Calu3 (cell line): Measurements from ENCODE around the gene PXK. TPM values are rescaled to one million over a fixed set of nuclear protein-coding genes. Genes with fewer than 3 reads are reported as not detected.

Experiments used
- BruUV-seq: library from RNA; stranded (reverse); fragments of 400-500 nt; replicated peaks from 2 replicates; lab custom pipeline; 2021; lab: Mats Ljungman, UMichigan
- CTCF ChIA-PET: fragments of 300-600 bp; sonication (Branson Sonifier 250); formaldehyde crosslinking; loops from one replicate; lab custom pipeline; 2022; ENCODE audit warnings: antibody characterized with exemption; lab: Charles Lee
- DNase-seq: peaks from one replicate; pipeline ENCODE4 v3.0.0; 2022
- H3K27ac Mint-ChIP-seq: one replicate; pipeline ENCODE4 v1.8.0; 2022; ENCODE audit warnings: mixed read lengths; ENCODE audit not compliant: unreplicated experiment
- H3K27me3 Mint-ChIP-seq: one replicate; pipeline ENCODE4 v1.8.0; 2022; ENCODE audit warnings: mixed read lengths; ENCODE audit not compliant: unreplicated experiment
- H3K36me3 Mint-ChIP-seq: one replicate; pipeline ENCODE4 v1.8.0; 2022; ENCODE audit warnings: mild to moderate bottlenecking, moderate library complexity, mixed read lengths; ENCODE audit not compliant: insufficient read depth, unreplicated experiment
- H3K4me1 Mint-ChIP-seq: one replicate; pipeline ENCODE4 v1.8.0; 2022; ENCODE audit warnings: mild to moderate bottlenecking, low read depth, mixed read lengths; ENCODE audit not compliant: unreplicated experiment
- H3K4me3 Mint-ChIP-seq: one replicate; pipeline ENCODE4 v1.8.0; 2022; ENCODE audit warnings: mild to moderate bottlenecking, low read depth, moderate library complexity, mixed read lengths; ENCODE audit not compliant: unreplicated experiment
- H3K9me3 Mint-ChIP-seq: one replicate; pipeline ENCODE4 v1.8.0; 2022; ENCODE audit warnings: low read depth, mixed read lengths; ENCODE audit not compliant: unreplicated experiment
- CTCF ChIP-seq: fragments of 200-600 bp; IDR thresholded peaks from one replicate; pipeline ENCODE4 v1.8.0; 2022; ENCODE audit warnings: antibody characterized with exemption; ENCODE audit not compliant: unreplicated experiment
- intact Hi-C: fragments of 100-400 bp; cut with micrococcal nuclease; formaldehyde crosslinking; loops from one replicate; pipeline ENCODE4 v1.10.0; 2022; ENCODE audit not compliant: unreplicated experiment
- total RNA-seq: library from RNA; stranded (reverse); gene quantifications from 2 replicates; pipeline ENCODE4 v1.2.3, GENCODE V29; 2022

PXK gene
- total RNA-seq, 1 experiment from 2014 or later = 8.6 TPM

- DNase-seq = no peak
- H3K4me3 Mint-ChIP-seq = no peak overlapping the region
- BruUV-seq = no TSS peak
- no peaks in the 10 kb centered on the region for H3K36me3 Mint-ChIP-seq
- CTCF ChIA-PET = no interaction called here
- no peaks in the 10 kb centered on the region for H3K4me1 Mint-ChIP-seq
- TF ChIP-seq CTCF = no peak
- no peaks in the 10 kb centered on the region for H3K9me3 Mint-ChIP-seq
- no peak overlapping the region for H3K27ac Mint-ChIP-seq
- no peaks in the 10 kb centered on the region for H3K27me3 Mint-ChIP-seq
- intact Hi-C loops = no loop called here
These were observed 54.1 kb downstream of the PXK start for GRCh38 chr3:58386626-58387365.

- H3K4me3 Mint-ChIP-seq = no peak overlapping the region
- H3K4me1 Mint-ChIP-seq = no peaks in the 10 kb centered on the region
- H3K27me3 Mint-ChIP-seq = no peaks in the 10 kb centered on the region
- BruUV-seq = no TSS peak
- no peak for TF ChIP-seq CTCF
- H3K36me3 Mint-ChIP-seq = no peaks in the 10 kb centered on the region
- H3K27ac Mint-ChIP-seq = no peak overlapping the region
- DNase-seq = no peak
- CTCF ChIA-PET = no interaction called here
- H3K9me3 Mint-ChIP-seq = no peaks in the 10 kb centered on the region
- intact Hi-C loops = no loop called here
These were observed 55.2 kb downstream of the PXK start for GRCh38 chr3:58387650-58388546.

GRCh38 chr3:58388550-58389091, 55.9 kb downstream of the PXK start:
- no peak overlapping the region for H3K4me3 Mint-ChIP-seq
- CTCF ChIA-PET = no interaction called here
- no peaks in the 10 kb centered on the region for H3K4me1 Mint-ChIP-seq
- no peaks in the 10 kb centered on the region for H3K36me3 Mint-ChIP-seq
- no TSS peak for BruUV-seq
- no peak for TF ChIP-seq CTCF
- no peak for DNase-seq
- intact Hi-C loops = no loop called here
- H3K27me3 Mint-ChIP-seq = no peaks in the 10 kb centered on the region
- no peaks in the 10 kb centered on the region for H3K9me3 Mint-ChIP-seq
- no peak overlapping the region for H3K27ac Mint-ChIP-seq

DNA sequence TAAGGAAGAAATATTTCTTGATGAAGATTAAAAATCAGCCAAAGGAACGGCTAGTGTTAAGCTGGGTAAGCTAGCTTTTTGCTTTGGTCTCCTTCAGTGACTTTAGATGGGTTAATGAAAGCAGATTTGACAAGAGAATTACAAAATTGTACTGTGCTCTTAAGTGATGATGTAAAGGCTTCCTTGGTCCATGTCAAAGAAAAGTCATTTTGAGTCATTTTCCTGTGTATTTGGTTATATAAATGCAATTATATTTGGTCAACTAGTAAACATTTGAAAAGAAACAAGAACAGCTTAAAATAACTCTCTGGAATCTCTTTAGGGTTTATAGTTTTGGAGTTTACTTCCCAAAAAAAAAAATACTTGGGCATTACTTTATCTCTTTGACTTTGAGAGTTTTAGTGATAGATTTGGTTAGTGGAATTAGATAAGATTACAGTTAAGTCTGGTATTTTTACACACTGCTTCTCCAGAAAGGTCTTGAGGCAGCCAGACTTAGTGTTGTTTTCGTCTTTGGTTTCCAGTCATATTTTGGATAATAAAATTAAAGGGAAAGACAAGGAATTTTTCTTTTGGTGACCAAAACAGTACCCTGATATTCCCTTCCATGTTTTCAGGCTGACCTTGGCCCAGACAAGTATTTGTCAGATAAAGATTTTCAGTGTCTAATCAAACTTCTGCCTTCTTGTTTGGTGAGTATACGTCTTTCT, 58.6 kb downstream of the PXK start:
- BruUV-seq = no TSS peak
- CTCF ChIA-PET = no interaction called here
- no peaks in the 10 kb centered on the region for H3K9me3 Mint-ChIP-seq
- no peak for DNase-seq
- no peak for TF ChIP-seq CTCF
- no peaks in the 10 kb centered on the region for H3K4me1 Mint-ChIP-seq
- H3K27me3 Mint-ChIP-seq = no peaks in the 10 kb centered on the region
- no peak overlapping the region for H3K4me3 Mint-ChIP-seq
- H3K36me3 Mint-ChIP-seq = no peaks in the 10 kb centered on the region
- intact Hi-C loops = no loop called here
- no peak overlapping the region for H3K27ac Mint-ChIP-seq
